GM21528 (cell line): Measurements from ENCODE around the gene PCDH9.

Experiments used
- ATAC-seq: cut with Tn5 transposase; IDR thresholded peaks from one replicate; pipeline ENCODE4 v1.9.1; 2021; ENCODE audit warnings: mild to moderate bottlenecking, moderate library complexity; ENCODE audit not compliant: unreplicated experiment, low FRiP score

The PCDH9 gene

GRCh38 chr13:66446413-66446812 is 783.7 kb downstream of the PCDH9 start:
- no peak for ATAC-seq

- ATAC-seq = no peak
These were observed 786.2 kb downstream of the PCDH9 start for GRCh38 chr13:66443926-66444325.

GRCh38 chr13:66440938-66441337 is 789.2 kb downstream of the PCDH9 start:
- no peak for ATAC-seq

- ATAC-seq = no peak
These were observed 799.4 kb downstream of the PCDH9 start for GRCh38 chr13:66430728-66431127.

GRCh38 chr13:66430269-66430668 is 799.9 kb downstream of the PCDH9 start:
- ATAC-seq = no peak

GRCh38 chr13:66429156-66429555 is 801.0 kb downstream of the PCDH9 start:
- no peak for ATAC-seq

GRCh38 chr13:66427458-66427861 is 802.7 kb downstream of the PCDH9 start:
- ATAC-seq = no peak

- ATAC-seq = no peak
These were observed 804.4 kb downstream of the PCDH9 start for GRCh38 chr13:66425741-66426140.

- ATAC-seq = no peak
These were observed 805.7 kb downstream of the PCDH9 start for GRCh38 chr13:66424422-66424821.

- no peak for ATAC-seq
These were observed 814.7 kb downstream of the PCDH9 start for GRCh38 chr13:66415444-66415843.

- ATAC-seq = no peak
These were observed 815.9 kb downstream of the PCDH9 start for GRCh38 chr13:66414066-66414800.

GRCh38 chr13:66410314-66410713 is 819.8 kb downstream of the PCDH9 start:
- ATAC-seq = no peak

GRCh38 chr13:66409542-66409941 is 820.6 kb downstream of the PCDH9 start:
- ATAC-seq = no peak

- no peak for ATAC-seq
These were observed 823.0 kb downstream of the PCDH9 start for GRCh38 chr13:66407128-66407527.

- no peak for ATAC-seq
These were observed 824.0 kb downstream of the PCDH9 start for GRCh38 chr13:66405908-66406802.

GRCh38 chr13:66402546-66402945 is 827.6 kb downstream of the PCDH9 start:
- ATAC-seq = no peak

GRCh38 chr13:66402066-66402465 is 828.1 kb downstream of the PCDH9 start:
- ATAC-seq = no peak

- ATAC-seq = no peak
These were observed 829.8 kb downstream of the PCDH9 start for GRCh38 chr13:66400292-66400691.

GRCh38 chr13:66399873-66400272 is 830.3 kb downstream of the PCDH9 start:
- ATAC-seq = no peak

GRCh38 chr13:66397133-66397532 is 833.0 kb downstream of the PCDH9 start:
- no peak for ATAC-seq

GRCh38 chr13:66391322-66391721 is 838.8 kb downstream of the PCDH9 start:
- no peak for ATAC-seq

- no peak for ATAC-seq
These were observed 851.2 kb downstream of the PCDH9 start for GRCh38 chr13:66378894-66379293.
